Kidney tubule cell (primary cell): Measurements from ENCODE around the gene ZNF224.
"Not testable (repeated sequence)": the region's sequence is repeated elsewhere in the genome, so short reads cannot be mapped to it uniquely, and the experiment has no call there.

Experiments
- DNase-seq: peaks from one replicate; pipeline ENCODE4 v3.0.0-alpha.2; 2018; ENCODE audit warnings: low spot score

The ZNF224 gene

DNA sequence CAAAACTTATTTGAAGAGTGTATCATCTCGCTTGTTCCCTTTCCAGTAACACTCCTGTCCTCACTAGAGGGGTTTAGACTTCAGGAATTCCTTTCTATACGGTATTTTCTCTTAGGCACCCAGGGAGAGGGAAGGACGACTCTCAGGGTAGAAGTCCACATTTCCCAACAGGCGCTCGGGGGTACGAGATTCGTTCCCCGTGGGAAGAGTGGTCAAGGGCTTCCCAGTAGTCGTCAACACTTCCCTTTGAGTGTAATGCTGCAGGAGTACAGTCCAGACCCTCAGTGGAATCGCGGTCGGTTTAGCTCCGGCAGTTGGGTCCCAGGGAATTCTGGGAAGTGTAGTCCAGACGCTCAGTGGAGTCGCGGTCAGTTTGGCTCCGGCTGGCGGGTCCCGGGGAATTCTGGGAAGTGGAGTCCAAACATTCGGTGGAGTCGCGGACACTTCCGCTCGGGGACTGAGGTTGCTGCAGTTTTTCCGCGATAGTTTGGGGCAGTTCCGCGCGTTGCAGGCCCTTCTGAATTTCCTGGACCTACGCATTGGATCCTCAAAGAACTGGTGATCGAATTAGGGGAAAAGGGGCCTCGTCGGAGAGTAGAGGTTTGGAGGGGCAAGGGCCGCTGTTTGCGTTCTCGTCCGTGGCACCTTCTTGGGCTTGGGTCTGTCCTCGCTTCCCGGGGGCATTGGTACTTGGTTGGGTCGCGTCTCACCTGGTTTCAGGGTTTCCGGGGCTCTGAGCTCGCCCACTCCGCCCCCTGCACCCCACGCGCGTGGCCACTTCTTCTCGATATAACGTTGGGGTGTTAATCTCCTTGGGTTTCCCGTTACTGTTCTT is at the start of gene ZNF224:
Gene ZNF224 (plus strand): TSS at position 431 of the 835 bp plus-strand sequence. CDS start 3,513 bp downstream, outside the sequence.
- peak; percentile 91 for DNase-seq

DNA sequence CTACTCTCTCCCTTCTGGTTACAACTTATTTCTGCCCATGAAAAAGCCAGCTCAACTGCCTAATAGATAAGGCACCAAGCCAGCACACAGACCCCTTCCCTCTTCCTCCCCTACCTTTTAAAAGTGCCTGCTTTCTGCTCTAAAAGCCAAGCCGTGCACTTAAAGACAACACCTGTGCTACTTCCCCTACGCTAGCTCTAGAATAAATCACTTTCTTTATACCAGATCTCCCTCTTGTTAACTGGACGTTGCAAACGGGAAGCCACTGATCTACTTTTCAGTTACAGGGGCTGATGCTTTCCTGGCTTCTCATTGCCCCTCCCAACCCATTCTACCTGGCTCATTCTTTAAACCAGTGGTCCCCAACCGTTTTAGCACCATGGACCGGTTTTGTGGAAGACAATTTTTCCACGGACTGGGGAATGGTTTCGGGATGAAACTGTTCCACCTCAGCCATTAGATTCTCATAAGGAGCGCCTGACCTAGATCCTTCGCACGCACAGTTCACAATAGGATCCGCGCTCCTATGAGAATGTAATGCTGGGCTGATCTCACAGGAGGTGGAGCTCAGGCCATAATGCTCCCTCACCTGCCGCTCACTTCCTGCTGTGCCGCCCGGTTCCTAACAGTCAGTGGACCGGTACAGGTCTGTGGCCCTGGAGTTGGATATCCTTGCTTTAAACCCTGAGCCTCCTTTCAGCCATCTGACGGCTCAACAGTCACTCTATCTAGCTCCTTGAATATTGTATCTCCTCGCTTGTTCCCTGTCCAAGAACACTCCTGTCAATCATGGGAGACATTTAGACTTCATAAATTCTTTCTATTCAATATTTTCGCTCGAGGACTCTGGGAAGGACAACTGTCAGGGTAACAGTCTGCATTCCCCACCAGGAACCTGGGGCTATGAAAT is 43.2 kb upstream of the ZNF224 start:
- DNase-seq, result peak; percentile 36

DNA sequence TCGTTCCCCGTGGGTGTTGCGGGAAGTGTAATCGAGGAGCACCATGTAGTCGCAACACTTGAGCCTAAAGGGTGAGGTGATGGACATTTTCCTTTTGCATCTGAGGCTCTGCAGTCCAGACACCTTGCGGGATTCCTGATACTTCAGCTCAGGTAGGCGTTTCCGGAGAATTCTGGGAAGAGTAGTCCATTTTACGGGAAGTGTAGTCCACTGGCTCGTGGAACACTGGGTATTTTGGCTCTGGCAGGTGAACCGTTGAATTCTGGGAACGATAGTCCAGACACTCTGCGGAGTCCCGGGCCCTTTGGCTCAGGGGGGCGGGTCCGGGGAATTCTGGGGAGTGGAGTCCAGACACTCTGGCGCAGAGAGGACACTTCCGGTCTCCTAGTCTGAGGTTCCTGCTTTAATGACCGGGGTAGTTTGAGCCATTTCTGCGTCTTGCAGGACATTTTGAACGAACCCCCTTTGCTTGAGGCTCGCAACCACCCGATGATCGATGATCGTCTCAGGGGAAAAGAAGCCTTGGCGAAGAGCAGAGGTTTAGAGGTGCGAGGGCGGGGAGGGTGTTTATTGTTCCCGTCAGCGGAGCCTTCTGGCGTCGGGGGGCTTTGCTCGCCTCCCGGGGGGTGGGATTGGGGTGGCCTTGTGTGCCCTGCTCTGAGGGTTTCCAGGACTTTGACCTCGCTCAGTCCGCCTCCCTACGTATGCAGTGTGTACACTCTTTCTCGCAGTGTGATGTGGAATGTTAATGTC is 42.3 kb upstream of the ZNF224 start, which contains the start of gene ZNF223:
Gene ZNF223 (plus strand): TSS at position 387 of the 753 bp plus-strand sequence. CDS start 3,141 bp downstream, outside the sequence.
- DNase-seq, result peak; percentile 94

DNA sequence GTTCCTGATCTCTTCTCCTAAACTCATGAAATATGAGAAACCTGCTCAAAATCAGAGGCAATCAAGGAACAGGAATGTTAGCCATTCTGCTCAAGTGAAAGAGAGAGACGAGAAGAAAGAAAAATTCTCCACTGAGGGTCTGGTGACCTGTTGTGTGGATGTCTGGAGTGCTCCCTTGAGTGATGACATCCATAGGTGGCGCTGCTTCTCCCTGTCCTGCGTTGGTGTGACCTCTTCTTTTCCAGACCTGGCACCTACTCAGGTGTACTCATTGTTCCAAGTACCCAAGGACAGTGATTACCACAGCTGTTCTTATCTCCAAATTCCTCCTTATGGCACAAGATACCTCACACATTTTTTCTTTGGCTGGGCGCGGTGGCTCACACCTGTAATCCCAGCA is 38.3 kb upstream of the ZNF224 start:
- DNase-seq, result no peak

DNA sequence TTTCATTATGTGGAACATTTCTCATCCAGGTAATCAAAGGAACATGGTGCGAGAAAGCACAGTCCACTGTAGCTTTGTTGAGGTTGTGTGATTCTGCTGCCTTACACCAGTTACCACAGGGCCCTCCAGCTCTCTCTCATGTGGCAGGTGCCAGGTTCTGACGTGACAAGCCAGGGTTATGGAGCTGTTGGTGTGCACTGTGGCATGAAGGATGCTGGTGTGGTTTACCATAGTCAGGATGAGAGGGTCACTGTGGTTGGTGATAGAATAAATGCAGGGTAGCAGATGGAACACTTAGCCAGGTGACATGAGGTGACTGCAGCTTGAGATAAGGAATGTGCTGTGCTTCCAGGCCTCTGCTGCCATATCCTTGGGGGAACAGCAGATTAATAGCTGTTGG is 34.9 kb upstream of the ZNF224 start:
- DNase-seq, result no peak

DNA sequence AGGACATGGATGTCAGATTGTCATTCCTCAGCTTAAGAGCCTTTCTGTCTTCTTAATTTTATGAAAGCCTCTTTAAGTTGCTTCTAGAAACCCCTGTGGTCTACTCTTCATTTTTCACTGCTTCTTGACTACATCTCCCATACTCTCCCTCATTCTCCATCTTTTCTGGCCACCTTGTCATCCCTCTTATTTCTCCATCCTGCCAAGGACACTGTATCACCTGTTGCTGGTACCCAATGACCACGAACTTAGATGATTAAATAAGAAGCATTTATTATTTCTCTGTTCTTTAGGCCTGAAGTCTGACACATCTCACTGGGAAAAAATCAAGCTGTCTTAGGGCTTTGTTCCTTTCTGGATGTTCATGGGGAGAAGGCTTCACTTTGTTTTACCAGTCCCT is 33.1 kb upstream of the ZNF224 start:
- no peak for DNase-seq

DNA sequence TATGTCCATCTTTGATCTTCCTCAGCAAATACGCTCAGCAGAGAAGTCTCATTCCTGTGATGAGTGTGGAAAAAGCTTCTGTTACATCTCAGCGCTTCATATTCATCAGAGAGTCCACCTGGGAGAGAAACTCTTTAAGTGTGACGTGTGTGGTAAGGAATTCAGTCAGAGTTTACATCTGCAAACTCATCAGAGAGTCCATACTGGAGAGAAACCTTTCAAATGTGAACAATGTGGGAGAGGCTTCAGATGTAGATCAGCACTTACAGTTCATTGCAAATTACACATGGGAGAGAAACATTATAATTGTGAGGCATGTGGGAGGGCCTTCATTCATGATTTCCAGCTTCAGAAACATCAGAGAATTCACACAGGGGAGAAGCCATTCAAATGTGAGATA is 27.9 kb upstream of the ZNF224 start:
- no peak for DNase-seq

DNA sequence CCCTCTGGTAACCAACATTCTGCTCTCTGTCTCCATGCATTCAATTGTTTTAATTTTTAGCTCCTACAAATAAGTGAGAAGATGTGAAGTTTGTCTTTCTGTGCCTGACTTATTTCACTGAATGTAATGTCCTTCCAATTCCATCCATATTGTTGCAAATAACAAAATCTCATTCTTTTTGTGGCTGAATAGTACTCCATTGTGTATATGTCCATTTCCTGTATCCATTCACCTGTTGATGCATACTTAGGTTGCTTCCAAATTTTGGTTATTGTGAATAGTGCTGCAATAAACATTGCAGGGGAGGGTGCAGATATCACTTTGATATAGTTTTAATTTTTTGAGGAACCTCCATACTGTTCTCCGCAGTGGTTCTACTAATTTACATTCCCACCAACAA is 24.7 kb upstream of the ZNF224 start:
- DNase-seq, result no peak

DNA sequence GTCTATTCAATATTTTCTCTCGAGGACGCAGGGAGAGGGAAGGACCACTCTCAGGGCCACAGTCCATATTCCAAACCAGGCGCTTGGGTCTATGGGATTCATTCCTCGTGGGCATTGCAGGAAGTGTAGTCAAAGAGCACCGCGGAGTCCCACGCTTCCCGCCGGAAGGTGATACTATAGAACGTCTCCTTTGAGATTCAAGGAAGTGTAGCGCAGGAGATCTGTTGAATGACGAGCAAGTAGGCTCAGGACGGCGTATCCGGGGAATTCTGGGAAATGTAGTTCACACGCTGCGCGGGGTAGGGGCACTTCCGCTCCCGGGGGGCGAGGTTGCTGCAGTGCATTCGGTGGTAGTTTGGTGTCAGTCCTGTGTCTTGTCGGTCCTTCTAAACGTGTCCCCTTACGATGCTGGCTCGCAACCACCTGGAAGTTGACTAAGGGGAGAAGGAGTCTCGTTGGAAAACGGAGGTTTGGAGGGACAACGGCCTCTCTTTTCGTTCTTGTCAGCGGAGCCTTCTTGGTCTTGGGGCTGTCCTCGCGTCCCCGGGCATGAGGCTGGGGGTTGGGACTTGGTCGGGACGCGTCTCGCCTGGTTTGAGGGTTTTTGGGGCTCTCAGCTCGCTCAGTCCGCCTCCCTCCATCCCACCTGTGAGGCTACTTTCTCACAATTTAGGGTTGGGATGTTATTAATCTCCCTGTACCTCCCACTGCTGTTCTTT is 22.2 kb upstream of the ZNF224 start, which contains the start of gene ZNF284:
Gene ZNF284 (plus strand): TSS at position 336 of the 719 bp plus-strand sequence. CDS start 4,231 bp downstream, outside the sequence.
- DNase-seq, result peak; percentile 88

DNA sequence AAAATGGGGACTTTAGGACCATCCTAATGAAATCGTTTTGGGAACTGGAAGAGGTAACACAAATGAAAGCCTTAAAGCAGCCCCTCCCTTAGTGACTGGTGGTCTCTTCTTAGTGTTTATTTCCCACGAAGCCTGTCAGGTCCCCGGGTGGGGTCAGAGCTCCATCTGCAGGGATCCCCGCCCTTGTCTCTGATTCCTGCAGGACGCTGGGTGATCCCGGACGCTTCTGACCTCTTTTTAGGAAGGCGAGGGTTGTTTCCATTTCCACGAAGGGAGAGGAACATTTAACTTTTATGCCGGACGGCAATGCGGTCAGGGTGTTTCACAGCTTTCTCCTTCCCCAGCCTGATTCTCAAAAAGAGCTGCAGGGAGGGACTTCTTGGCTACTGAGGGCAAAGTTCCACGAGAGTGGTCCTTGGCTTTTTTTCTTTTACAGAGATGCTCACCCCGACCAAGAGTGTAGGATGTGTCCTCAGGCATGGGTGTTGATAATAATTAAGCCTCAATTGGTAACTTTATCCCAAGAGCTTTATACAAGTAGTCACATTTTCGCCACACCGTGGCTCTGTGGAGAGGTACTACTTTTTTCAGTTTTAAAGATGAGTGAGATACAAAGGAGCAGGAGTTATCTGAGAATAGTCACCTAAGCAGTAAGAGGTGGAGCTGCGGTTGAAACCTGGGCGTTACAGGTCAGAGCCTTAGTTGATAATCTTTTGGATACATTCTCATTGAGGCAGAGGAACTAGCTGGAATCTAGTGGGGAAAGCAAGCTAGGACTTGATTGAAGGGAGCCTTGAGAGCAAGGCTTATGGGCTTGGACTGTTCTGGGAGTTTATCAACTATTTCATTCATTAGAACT is 21.4 kb upstream of the ZNF224 start:
- peak; percentile 20 for DNase-seq

DNA sequence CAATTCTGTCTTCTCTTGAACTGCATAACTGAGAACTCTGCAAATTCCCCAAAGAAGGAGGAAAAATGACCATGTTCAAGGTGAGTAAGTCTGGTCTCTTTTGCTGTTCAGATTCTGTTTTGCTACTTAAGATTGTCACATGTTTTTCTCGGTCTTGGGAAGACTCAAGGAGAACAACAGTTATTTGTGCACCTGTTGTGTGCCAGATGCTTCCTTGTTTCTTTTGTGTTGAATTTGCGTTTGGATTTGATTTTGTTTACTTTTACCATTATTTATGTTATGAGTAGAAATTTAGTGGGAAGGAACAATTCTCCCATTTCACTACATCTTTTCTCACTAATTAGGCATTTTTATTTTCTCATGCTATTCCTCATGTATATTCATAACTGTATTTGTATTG is 17.8 kb upstream of the ZNF224 start:
- DNase-seq, result no peak

DNA sequence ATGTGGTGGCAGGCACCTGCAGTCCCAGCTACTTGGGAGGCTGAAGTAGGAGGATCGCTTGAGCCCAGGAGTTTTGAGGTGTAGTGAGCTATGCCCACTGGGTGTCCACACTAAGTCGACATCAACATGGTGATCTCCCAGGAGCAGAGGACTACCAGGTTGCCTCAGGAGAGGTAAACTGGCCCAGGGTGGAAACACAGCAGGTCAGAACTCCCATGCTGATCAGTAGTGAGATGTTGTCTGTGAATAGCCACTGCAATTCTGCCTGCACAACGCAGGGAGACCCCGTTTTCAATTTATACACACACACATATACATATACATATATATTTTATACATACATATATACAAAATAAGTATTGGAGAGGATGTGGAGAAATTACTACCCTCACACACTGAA is 2.1 kb upstream of the ZNF224 start:
- DNase-seq, result no peak

DNA sequence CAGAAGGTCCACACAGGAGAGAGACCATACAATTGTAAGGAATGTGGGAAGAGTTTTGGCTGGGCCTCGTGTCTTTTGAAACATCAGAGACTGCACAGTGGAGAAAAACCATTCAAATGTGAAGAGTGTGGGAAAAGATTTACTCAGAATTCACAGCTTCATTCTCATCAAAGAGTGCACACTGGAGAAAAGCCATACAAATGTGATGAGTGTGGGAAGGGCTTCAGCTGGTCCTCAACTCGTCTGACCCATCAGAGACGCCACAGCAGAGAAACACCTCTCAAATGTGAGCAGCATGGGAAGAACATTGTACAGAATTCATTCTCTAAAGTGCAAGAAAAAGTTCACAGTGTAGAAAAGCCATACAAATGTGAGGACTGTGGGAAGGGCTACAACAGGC is 13.6 kb downstream of the ZNF224 start:
- DNase-seq, result no peak

DNA sequence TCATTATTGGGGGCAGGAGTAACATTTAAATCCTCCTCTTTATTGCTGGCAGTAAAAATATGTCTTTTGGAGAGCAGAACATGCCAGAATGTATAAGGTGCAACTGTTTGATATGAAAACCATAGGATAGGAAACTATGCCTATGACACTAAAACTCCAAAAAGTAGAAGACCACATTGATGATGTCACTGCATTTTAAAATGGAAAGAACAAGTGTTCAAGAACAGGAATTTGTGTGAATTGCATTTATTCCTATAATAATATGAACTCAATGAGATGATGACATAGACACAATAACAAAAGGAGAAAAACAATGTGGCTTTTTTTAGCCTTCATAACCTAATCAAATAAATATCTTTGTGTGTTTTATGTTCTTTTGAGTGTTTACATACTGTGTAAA is 15.3 kb downstream of the ZNF224 start:
- no peak for DNase-seq

DNA sequence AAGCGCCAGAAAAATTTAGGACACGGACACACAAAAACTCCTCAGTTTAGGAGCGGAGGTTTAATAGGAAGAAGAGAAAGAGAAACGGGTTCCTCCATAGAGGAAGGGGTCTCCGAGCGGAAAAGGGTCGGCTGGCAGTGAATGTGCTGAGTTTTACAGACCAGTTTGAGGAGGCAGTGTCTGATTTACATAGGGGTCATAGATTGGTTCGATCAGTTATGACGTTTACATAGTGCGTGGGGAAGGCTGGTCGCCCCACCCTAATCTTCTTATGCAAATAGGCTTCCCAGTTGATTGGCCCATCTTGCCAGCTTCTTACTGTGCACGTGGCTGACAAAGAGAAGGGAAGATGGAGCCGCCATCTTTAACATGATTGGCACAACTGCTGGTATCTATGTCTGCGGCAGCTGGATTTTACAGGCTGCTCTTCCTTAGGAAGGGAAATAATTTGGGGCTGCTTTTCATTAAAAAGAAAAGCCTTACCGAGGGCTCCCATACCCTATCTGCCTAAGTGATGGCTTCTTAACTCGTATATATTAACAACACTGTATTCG is 17.8 kb downstream of the ZNF224 start:
- DNase-seq, result peak; percentile 68

DNA sequence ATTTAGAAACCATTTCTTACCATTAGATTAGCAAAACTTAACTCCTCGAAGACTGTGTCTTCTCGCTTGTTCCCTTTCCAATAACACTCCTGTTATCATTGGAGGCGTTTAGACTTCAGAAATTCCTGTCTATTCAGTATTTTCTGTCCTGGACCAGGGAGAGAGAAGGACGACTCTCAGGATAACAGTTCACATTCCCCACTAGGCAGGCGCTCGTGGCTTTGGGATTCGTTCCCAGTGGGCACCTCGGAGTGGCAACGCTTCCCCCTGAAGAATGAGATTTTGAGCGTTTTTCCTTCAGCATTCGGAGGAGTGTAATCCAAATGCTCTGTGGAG is 18.6 kb downstream of the ZNF224 start:
- no peak for DNase-seq

DNA sequence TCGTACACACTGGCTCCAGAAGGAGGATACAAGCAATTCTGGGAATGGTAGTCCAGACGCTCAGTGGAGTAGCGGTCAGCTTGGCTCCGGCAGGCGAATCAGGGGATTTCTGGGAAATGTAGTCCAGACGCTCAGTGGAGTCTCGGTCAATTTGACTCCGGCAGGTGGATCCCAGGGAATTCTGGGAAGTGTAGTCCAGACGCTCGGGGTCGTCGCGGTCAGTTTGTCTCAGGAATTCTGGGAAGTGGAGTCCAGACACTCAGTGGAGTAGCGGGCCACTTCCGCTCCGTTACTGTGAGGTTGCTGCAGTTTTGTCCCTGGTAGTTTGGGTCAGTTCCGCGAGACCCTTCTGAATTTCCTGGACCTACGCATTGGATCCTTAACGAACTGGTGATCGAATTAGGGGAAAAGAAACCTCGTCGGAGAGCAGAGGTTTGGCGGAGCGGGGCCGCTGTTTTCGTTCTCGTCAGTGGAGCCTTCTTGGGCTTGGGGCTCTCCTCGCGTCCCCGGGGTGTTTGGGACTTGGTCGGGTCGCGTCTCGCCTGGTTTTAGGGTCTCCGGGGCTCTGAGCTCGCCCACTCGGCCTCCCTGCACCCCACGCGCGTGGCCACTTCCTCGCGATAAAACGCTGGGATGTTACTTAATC is 19.1 kb downstream of the ZNF224 start, which contains the start of gene ZNF225:
Gene ZNF225 (plus strand): TSS at position 262 of the 646 bp plus-strand sequence. CDS start 2,429 bp downstream, outside the sequence.
- DNase-seq, result peak; percentile 98

DNA sequence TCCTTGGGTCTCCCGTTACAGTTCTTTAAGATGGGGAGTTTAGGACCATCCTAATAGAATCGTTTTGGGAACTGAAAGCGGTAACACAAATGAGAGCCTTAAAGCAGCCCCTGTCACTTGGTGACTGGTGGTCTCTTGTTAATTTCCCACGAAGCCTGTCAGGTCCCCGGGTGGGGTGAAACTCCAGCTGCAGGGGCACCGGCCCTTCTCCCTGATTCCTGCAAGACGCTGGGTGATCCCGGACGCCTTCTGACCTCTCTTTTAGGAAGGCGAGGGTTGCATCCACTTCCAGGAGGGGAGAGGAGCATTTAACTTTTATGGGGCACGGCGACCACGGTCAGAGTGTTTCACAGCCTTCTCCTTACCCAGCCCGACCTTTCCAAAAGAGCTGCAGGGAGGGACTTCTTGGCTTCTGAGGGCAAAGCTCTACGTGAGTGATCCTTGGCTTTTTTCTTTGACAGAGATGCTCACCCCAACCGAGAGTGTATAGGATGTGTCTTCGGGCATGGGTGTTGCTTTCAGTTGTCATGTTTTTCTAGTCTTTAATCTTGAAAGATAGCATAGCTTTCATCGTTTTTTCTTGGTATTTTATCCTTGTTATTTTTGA is 19.7 kb downstream of the ZNF224 start:
- DNase-seq, result peak; percentile 2

DNA sequence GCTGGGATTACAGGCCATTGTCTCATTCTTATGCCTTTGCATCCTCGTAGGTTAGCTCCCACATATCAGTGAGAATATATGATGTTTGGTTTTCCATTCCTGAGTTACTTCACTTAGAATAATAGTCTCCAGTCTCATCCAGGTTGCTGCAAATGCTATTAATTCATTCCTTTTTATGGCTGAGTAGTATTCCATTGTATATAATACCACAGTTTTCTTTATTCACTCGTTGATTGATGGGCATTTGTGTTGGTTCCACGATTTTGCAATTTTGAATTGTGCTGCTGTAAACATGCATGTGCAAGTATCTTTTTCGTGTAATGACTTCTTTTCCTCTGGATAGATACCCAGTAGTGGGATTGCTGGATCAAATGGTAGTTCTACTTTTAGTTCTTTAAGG is 27.0 kb downstream of the ZNF224 start:
- DNase-seq, result not testable (repeated sequence)
